ENCODE results near the gene HEXIM1. TPM values are rescaled to one million over a fixed set of nuclear protein-coding genes. Genes with fewer than 3 reads are reported as not detected.

Gene HEXIM1
- total RNA-seq, 1 donor from 2014 or later, result 7.0 TPM

GRCh38 chr17:45130681-45131615 is 17.3 kb upstream of the HEXIM1 start:
- DNase-seq, result no peak

GRCh38 chr17:45131616-45132319 is 16.5 kb upstream of the HEXIM1 start:
- DNase-seq, result peak; percentile 57

- DNase-seq, result no peak
Measured at GRCh38 chr17:45132320-45132571, 16.0 kb upstream of the HEXIM1 start, which contains the start of gene PLCD3. Gene PLCD3, minus strand, starts transcription at chr17:45132515. Its CDS starts 105 bp downstream, at chr17:45132410.

- peak; percentile 91 for DNase-seq
Measured at GRCh38 chr17:45132572-45133463, 15.5 kb upstream of the HEXIM1 start.

GRCh38 chr17:45135192-45135977 is 12.9 kb upstream of the HEXIM1 start, which contains the start of gene ACBD4:
Gene ACBD4, plus strand, starts transcription at chr17:45135687. Its CDS starts 458 bp downstream, at chr17:45136145.
- peak; percentile 99 for DNase-seq

- DNase-seq, result no peak
Measured at GRCh38 chr17:45135978-45136791, 12.1 kb upstream of the HEXIM1 start.

GRCh38 chr17:45136846-45137560 is 11.3 kb upstream of the HEXIM1 start:
- DNase-seq, result no peak

- no peak for DNase-seq
Measured at GRCh38 chr17:45137561-45138305, 10.5 kb upstream of the HEXIM1 start.

- DNase-seq, result no peak
Measured at GRCh38 chr17:45138911-45139532, 9.3 kb upstream of the HEXIM1 start.

GRCh38 chr17:45139533-45139920 is 8.7 kb upstream of the HEXIM1 start:
- DNase-seq, result no peak

- no peak for DNase-seq
Measured at GRCh38 chr17:45143094-45143670, 5.1 kb upstream of the HEXIM1 start.

GRCh38 chr17:45143767-45144198 is 4.5 kb upstream of the HEXIM1 start:
- DNase-seq, result peak; percentile 54

GRCh38 chr17:45144199-45145034 is 3.9 kb upstream of the HEXIM1 start:
- DNase-seq, result peak; percentile 30

- DNase-seq, result no peak
Measured at GRCh38 chr17:45145035-45145389, 3.3 kb upstream of the HEXIM1 start.

GRCh38 chr17:45146166-45146565 is 2.1 kb upstream of the HEXIM1 start:
- DNase-seq, result no peak

- DNase-seq, result no peak
Measured at GRCh38 chr17:45146592-45146889, 1.7 kb upstream of the HEXIM1 start.

GRCh38 chr17:45146890-45147580 is 1.2 kb upstream of the HEXIM1 start:
- DNase-seq, result peak; percentile 84

All from dermis blood vessel endothelial cell (primary cell).